ENCODE data around the gene TICAM1. TPM values are rescaled to one million over a fixed set of nuclear protein-coding genes. Genes with fewer than 3 reads are reported as not detected.
"Not testable (repeated sequence)": the region's sequence is repeated elsewhere in the genome, so short reads cannot be mapped to it uniquely, and the experiment has no call there.

Gene TICAM1
- total RNA-seq, 5 donors from 2014 or later (not counting 1 experiment from before 2014, with no cell fraction given): 12.8 to 20.3 (median 16.8) TPM

GRCh38 chr19:4814625-4815425 lies 16.7 kb downstream of the TICAM1 start:
- Histone ChIP-seq H3K4me3 (ENCODE audit: control insufficient read depth in 1 of 2, extremely low read depth in 1 of 2, low read length in 1 of 2) (no peak overlapping the region), H3K36me3 (ENCODE audit: control insufficient read depth in 2 of 2, extremely low read depth in 1 of 2, insufficient read depth in 1 of 2, low read length in 1 of 2) (peaks cover 4 to 16% of the 10 kb centered on the region in 2 donors), H3K4me1 (ENCODE audit: control insufficient read depth in 1 of 2, extremely low read depth in 1 of 2, insufficient read depth in 2 of 2, low read length in 2 of 2) (peaks cover 0 to 17% of the 10 kb centered on the region in 2 experiments), H3K9me3 (no peaks in the 10 kb centered on the region), H3K27ac (ENCODE audit: low read length) (no peak overlapping the region), H3K27me3 (replicated peaks in 1 of 2; ENCODE audit: control insufficient read depth in 2 of 2, extremely low read depth in 1 of 2, insufficient read depth in 2 of 2, low read length in 1 of 2) (no peaks in the 10 kb centered on the region)
- ChIA-PET POLR2A (no interaction called here), CTCF (interaction anchor here in 1 of 2 donors (1.6 kb wide), 1 partner anchor 97 kb away, joined by 6 read pairs; no protein-coding TSS in a partner anchor)
- Mint-ChIP-seq H3K36me3 (peaks cover 3% of the 10 kb centered on the region), H3K9me3 (no peaks in the 10 kb centered on the region), H3K4me3 (peak overlapping the region in 1 of 3 donors; percentile 81), H3K27me3 (no peaks in the 10 kb centered on the region), H3K27ac (no peak overlapping the region), H3K4me1 (peaks cover 17 to 28% (median 22%) of the 10 kb centered on the region in 3 donors)
- no peak for DNase-seq
- 72% methylated on average over 6 of the region's 7 CpGs for whole genome bisulfite sequencing (ENCODE audit: insufficient coverage)
- no peak for ATAC-seq (replicated peaks in 1 of 4)

- ChIA-PET POLR2A (interaction anchor here in 1 of 2 donors (0.6 kb wide), 1 partner anchor 162 kb away, joined by 4 read pairs; no protein-coding TSS in a partner anchor), CTCF (interaction anchor here (0.6 to 2.3 kb wide), 9 partner anchors 17 to 219 kb away, joined by 3 to 9 read pairs (median 3); partner anchors contain the start of gene KDM4B (in 1 of the 2))
- WGBS (ENCODE audit: insufficient coverage): 56% methylated on average over 12 of the region's 12 CpGs
- Mint-ChIP-seq H3K4me1 (peaks cover 19 to 30% (median 25%) of the 10 kb centered on the region in 3 donors), H3K36me3 (peaks cover under 1% of the 10 kb centered on the region), H3K4me3 (no peak overlapping the region), H3K27ac (peak overlapping the region in 1 of 2 donors; percentile 15), H3K9me3 (no peaks in the 10 kb centered on the region), H3K27me3 (no peaks in the 10 kb centered on the region)
- Histone ChIP-seq H3K4me1 (ENCODE audit: control insufficient read depth in 1 of 2, extremely low read depth in 1 of 2, insufficient read depth in 2 of 2, low read length in 2 of 2) (peaks cover 0 to 17% of the 10 kb centered on the region in 2 experiments), H3K27ac (ENCODE audit: low read length) (no peak overlapping the region), H3K27me3 (replicated peaks in 1 of 2; ENCODE audit: control insufficient read depth in 2 of 2, extremely low read depth in 1 of 2, insufficient read depth in 2 of 2, low read length in 1 of 2) (no peaks in the 10 kb centered on the region), H3K9me3 (no peaks in the 10 kb centered on the region), H3K4me3 (ENCODE audit: control insufficient read depth in 1 of 2, extremely low read depth in 1 of 2, low read length in 1 of 2) (no peak overlapping the region), H3K36me3 (ENCODE audit: control insufficient read depth in 2 of 2, extremely low read depth in 1 of 2, insufficient read depth in 1 of 2, low read length in 1 of 2) (peaks cover 0 to under 1% of the 10 kb centered on the region in 2 donors)
- DNase-seq: peak; percentile 50 to 91 (median 82)
- peak; percentile 68 to 71 (median 70) for ATAC-seq (replicated peaks in 1 of 4)
These were observed 20.0 kb downstream of the TICAM1 start for GRCh38 chr19:4811328-4812131.

GRCh38 chr19:4807188-4807587 lies 24.3 kb downstream of the TICAM1 start:
- Histone ChIP-seq H3K4me3 (ENCODE audit: control insufficient read depth in 1 of 2, extremely low read depth in 1 of 2, low read length in 1 of 2) (no peak overlapping the region), H3K36me3 (ENCODE audit: control insufficient read depth in 2 of 2, extremely low read depth in 1 of 2, insufficient read depth in 1 of 2, low read length in 1 of 2) (no peaks in the 10 kb centered on the region), H3K9me3 (no peaks in the 10 kb centered on the region), H3K27me3 (replicated peaks in 1 of 2; ENCODE audit: control insufficient read depth in 2 of 2, extremely low read depth in 1 of 2, insufficient read depth in 2 of 2, low read length in 1 of 2) (no peaks in the 10 kb centered on the region), H3K4me1 (ENCODE audit: control insufficient read depth in 1 of 2, extremely low read depth in 1 of 2, insufficient read depth in 2 of 2, low read length in 2 of 2) (peaks cover 0 to 13% of the 10 kb centered on the region in 2 experiments), H3K27ac (ENCODE audit: low read length) (no peak overlapping the region)
- ChIA-PET POLR2A (no interaction called here), CTCF (interaction anchor here in 1 of 2 donors (1.3 kb wide), 1 partner anchor 44 kb away, joined by 5 read pairs; no protein-coding TSS in a partner anchor)
- no peaks in the 10 kb centered on the region for H3K36me3 Mint-ChIP-seq
- ATAC-seq (replicated peaks in 1 of 4) (no peak), DNase-seq (no peak)
- no peaks in the 10 kb centered on the region for H3K9me3 Mint-ChIP-seq
- no peak overlapping the region for H3K27ac Mint-ChIP-seq
- H3K4me1 Mint-ChIP-seq: peaks cover 5 to 13% (median 11%) of the 10 kb centered on the region in 3 donors
- H3K27me3 Mint-ChIP-seq: no peaks in the 10 kb centered on the region
- no peak overlapping the region for H3K4me3 Mint-ChIP-seq
- WGBS (ENCODE audit: insufficient coverage): 75% methylated on average over 6 of the region's 6 CpGs

GRCh38 chr19:4806384-4806783 lies 25.1 kb downstream of the TICAM1 start:
- H3K4me3 Mint-ChIP-seq: no peak overlapping the region
- ChIA-PET CTCF (interaction anchor here (0.6 to 0.8 kb wide), 3 partner anchors 15 to 112 kb away, joined by 3 to 8 read pairs (median 4); partner anchors contain the start of gene FEM1A (in 1 of the 2)), POLR2A (no interaction called here)
- H3K27ac Mint-ChIP-seq: no peak overlapping the region
- H3K27me3 ChIP-seq (replicated peaks in 1 of 2; ENCODE audit: control insufficient read depth in 2 of 2, extremely low read depth in 1 of 2, insufficient read depth in 2 of 2, low read length in 1 of 2): no peaks in the 10 kb centered on the region
- no peak overlapping the region for H3K4me3 ChIP-seq (ENCODE audit: control insufficient read depth in 1 of 2, extremely low read depth in 1 of 2, low read length in 1 of 2)
- H3K27me3 Mint-ChIP-seq: no peaks in the 10 kb centered on the region
- H3K27ac ChIP-seq (ENCODE audit: low read length): no peak overlapping the region
- no peaks in the 10 kb centered on the region for H3K36me3 ChIP-seq (ENCODE audit: control insufficient read depth in 2 of 2, extremely low read depth in 1 of 2, insufficient read depth in 1 of 2, low read length in 1 of 2)
- peaks cover 0 to 7% of the 10 kb centered on the region in 2 experiments for H3K4me1 ChIP-seq (ENCODE audit: control insufficient read depth in 1 of 2, extremely low read depth in 1 of 2, insufficient read depth in 2 of 2, low read length in 2 of 2)
- H3K36me3 Mint-ChIP-seq: no peaks in the 10 kb centered on the region
- ATAC-seq (replicated peaks in 1 of 4) (no peak), DNase-seq (no peak)
- H3K9me3 Mint-ChIP-seq: no peaks in the 10 kb centered on the region
- H3K9me3 ChIP-seq: no peaks in the 10 kb centered on the region
- peaks cover 3 to 7% (median 5%) of the 10 kb centered on the region in 3 donors for H3K4me1 Mint-ChIP-seq
- WGBS (ENCODE audit: insufficient coverage): 75% methylated on average over 4 of the region's 6 CpGs

GRCh38 chr19:4805140-4805539 lies 26.4 kb downstream of the TICAM1 start:
- H3K4me1 Mint-ChIP-seq; ATAC-seq (replicated peaks in 1 of 4); H3K9me3 Mint-ChIP-seq; H3K36me3 ChIP-seq (ENCODE audit: control insufficient read depth in 2 of 2, extremely low read depth in 1 of 2, insufficient read depth in 1 of 2, low read length in 1 of 2); H3K36me3 Mint-ChIP-seq; DNase-seq; H3K4me1 ChIP-seq (ENCODE audit: control insufficient read depth in 1 of 2, extremely low read depth in 1 of 2, insufficient read depth in 2 of 2, low read length in 2 of 2); H3K27ac Mint-ChIP-seq; H3K27me3 Mint-ChIP-seq; POLR2A ChIA-PET; H3K9me3 ChIP-seq; H3K27ac ChIP-seq (ENCODE audit: low read length); H3K27me3 ChIP-seq (replicated peaks in 1 of 2; ENCODE audit: control insufficient read depth in 2 of 2, extremely low read depth in 1 of 2, insufficient read depth in 2 of 2, low read length in 1 of 2); H3K4me3 Mint-ChIP-seq; H3K4me3 ChIP-seq (ENCODE audit: control insufficient read depth in 1 of 2, extremely low read depth in 1 of 2, low read length in 1 of 2): not testable (repeated sequence)
- no CpG with 5 or more reads among the region's 6 CpGs for WGBS (ENCODE audit: insufficient coverage)
- CTCF ChIA-PET: interaction anchor here (0.5 to 1.5 kb wide), 5 partner anchors 50 to 130 kb away, joined by 3 to 4 read pairs (median 4); no protein-coding TSS in a partner anchor
